Esophagus squamous epithelium (tissue), 4 donors: ENCODE results near the gene GABRG2.

ENCODE experiments used
- POLR2A ChIP-seq, 4 donors: fragments of 450-650 bp; IDR thresholded peaks; one replicate each; pipeline ENCODE4 v1.6.1; 2017; ENCODE audit warnings: antibody characterized with exemption in 4 of 4, mild to moderate bottlenecking in 4 of 4, moderate library complexity in 3 of 4
- TF ChIP-seq, protein P1 (sequence below), 6 experiments: fragments of 450-650 bp in 4 of 6; fragments of 200-600 bp in 2 of 6; sonication (generic) in 2 of 6; IDR thresholded peaks; one replicate each; pipeline ENCODE4 v1.5.1; 2016 to 2019; ENCODE audit warnings: antibody characterized with exemption in 6 of 6, mild to moderate bottlenecking in 4 of 6, moderate library complexity in 4 of 6

GRCh38 chr5:162078805-162079204, 11.2 kb downstream of the GABRG2 start:
- TF ChIP-seq, protein P1, sequence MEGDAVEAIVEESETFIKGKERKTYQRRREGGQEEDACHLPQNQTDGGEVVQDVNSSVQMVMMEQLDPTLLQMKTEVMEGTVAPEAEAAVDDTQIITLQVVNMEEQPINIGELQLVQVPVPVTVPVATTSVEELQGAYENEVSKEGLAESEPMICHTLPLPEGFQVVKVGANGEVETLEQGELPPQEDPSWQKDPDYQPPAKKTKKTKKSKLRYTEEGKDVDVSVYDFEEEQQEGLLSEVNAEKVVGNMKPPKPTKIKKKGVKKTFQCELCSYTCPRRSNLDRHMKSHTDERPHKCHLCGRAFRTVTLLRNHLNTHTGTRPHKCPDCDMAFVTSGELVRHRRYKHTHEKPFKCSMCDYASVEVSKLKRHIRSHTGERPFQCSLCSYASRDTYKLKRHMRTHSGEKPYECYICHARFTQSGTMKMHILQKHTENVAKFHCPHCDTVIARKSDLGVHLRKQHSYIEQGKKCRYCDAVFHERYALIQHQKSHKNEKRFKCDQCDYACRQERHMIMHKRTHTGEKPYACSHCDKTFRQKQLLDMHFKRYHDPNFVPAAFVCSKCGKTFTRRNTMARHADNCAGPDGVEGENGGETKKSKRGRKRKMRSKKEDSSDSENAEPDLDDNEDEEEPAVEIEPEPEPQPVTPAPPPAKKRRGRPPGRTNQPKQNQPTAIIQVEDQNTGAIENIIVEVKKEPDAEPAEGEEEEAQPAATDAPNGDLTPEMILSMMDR (IDR thresholded peaks at IDR 0.05): no peak
- TF ChIP-seq POLR2A (IDR thresholded peaks at IDR 0.05): no peak
